Hypothalamus (tissue), 51 donors: Measurements from ENCODE around the gene MKLN1.
"Not testable (repeated sequence)": the region's sequence is repeated elsewhere in the genome, so short reads cannot be mapped to it uniquely, and the experiment has no call there.

Source experiments
- DNase-seq, 51 donors: peaks; one replicate each; lab custom pipeline; 2025; lab: John Stamatoyannopoulos, UW

MKLN1 gene

GRCh38 chr7:131495669-131496498 lies 168.2 kb downstream of the MKLN1 start:
- DNase-seq = no peak

- no peak for DNase-seq
Observed at GRCh38 chr7:131497454-131497853, 169.8 kb downstream of the MKLN1 start.

- DNase-seq = no peak
Observed at GRCh38 chr7:131498237-131498885, 170.7 kb downstream of the MKLN1 start.

GRCh38 chr7:131499801-131500200 lies 172.1 kb downstream of the MKLN1 start:
- DNase-seq = no peak

- no peak for DNase-seq
Observed at GRCh38 chr7:131500357-131500756, 172.7 kb downstream of the MKLN1 start.

GRCh38 chr7:131501422-131501821 lies 173.7 kb downstream of the MKLN1 start:
- DNase-seq = no peak

- DNase-seq = peak in 1 of 51 donors; percentile 16
Observed at GRCh38 chr7:131501930-131502685, 174.4 kb downstream of the MKLN1 start.

- DNase-seq = peak in 15 of 51 donors; percentile 13 to 51 (median 30)
Observed at GRCh38 chr7:131502810-131503508, 175.3 kb downstream of the MKLN1 start.

- no peak for DNase-seq
Observed at GRCh38 chr7:131503639-131504038, 176.0 kb downstream of the MKLN1 start.

- peak in 1 of 51 donors; percentile 27 for DNase-seq
Observed at GRCh38 chr7:131504157-131504899, 176.7 kb downstream of the MKLN1 start.

GRCh38 chr7:131505037-131505620 lies 177.5 kb downstream of the MKLN1 start:
- DNase-seq = not testable (repeated sequence)

- DNase-seq = no peak
Observed at GRCh38 chr7:131505636-131506557, 178.2 kb downstream of the MKLN1 start.

- no peak for DNase-seq
Observed at GRCh38 chr7:131506597-131506996, 178.9 kb downstream of the MKLN1 start.

GRCh38 chr7:131507592-131508331 lies 180.1 kb downstream of the MKLN1 start:
- peak in 50 of 51 donors; percentile 16 to 90 (median 68) for DNase-seq

GRCh38 chr7:131508754-131509486 lies 181.2 kb downstream of the MKLN1 start:
- no peak for DNase-seq

- no peak for DNase-seq
Observed at GRCh38 chr7:131509781-131510180, 182.1 kb downstream of the MKLN1 start.

GRCh38 chr7:131511071-131511470 lies 183.4 kb downstream of the MKLN1 start:
- DNase-seq = no peak
